Gastrocnemius medialis (tissue), 4 donors: ENCODE data around the gene BRICD5. TPM values are rescaled to one million over a fixed set of nuclear protein-coding genes. Genes with fewer than 3 reads are reported as not detected.
A peak's percentile ranks its signal among the peaks of the same experiment; 100 is the strongest.

ENCODE experiments used
- ATAC-seq, 2 donors: fragments of 150-250 bp; one replicate each; pipeline ENCODE4 v1.9.1; 2016
- DNase-seq, 2 donors: peaks; one replicate each; pipeline ENCODE4 v3.0.0-alpha.2; 2019
- H3K27ac ChIP-seq, 4 donors: fragments of 200-600 bp; sonication (generic); 1 replicate in 1 of 4; 2 replicates in 3 of 4; pipeline ENCODE4 v1.5.1; 2016 to 2018; ENCODE audit warnings: mild to moderate bottlenecking in 2 of 4, moderate library complexity in 1 of 4
- H3K27me3 ChIP-seq, 3 donors: fragments of 200-600 bp; sonication (generic) in 2 of 3; 1 replicate in 1 of 3; 2 replicates in 2 of 3; pipeline versions ENCODE4 v1.5.1 to v1.6.0; 2016 to 2019; ENCODE audit warnings: mild to moderate bottlenecking in 1 of 3, moderate library complexity in 1 of 3
- H3K36me3 ChIP-seq, 2 donors: fragments of 200-600 bp; sonication (generic) in 1 of 2; one replicate each; pipeline ENCODE4 v1.5.1; 2017 to 2018
- H3K4me1 ChIP-seq, 2 donors: fragments of 200-600 bp; sonication (generic) in 1 of 2; one replicate each; pipeline ENCODE4 v1.5.1; 2016 to 2017; ENCODE audit warnings: mild to moderate bottlenecking in 2 of 2
- H3K4me3 ChIP-seq, 4 donors: fragments of 200-600 bp; sonication (generic) in 3 of 4; 1 replicate in 1 of 4; 2 replicates in 3 of 4; pipeline ENCODE4 v1.5.1; 2016 to 2019; ENCODE audit warnings: mild to moderate bottlenecking in 2 of 4
- H3K9me3 ChIP-seq, 3 donors: fragments of 200-600 bp; sonication (generic) in 2 of 3; 1 replicate in 1 of 3; 2 replicates in 2 of 3; pipeline ENCODE4 v1.5.1; 2016 to 2019
- POLR2A ChIP-seq, 2 donors: fragments of 450-650 bp; IDR thresholded peaks; one replicate each; pipeline ENCODE4 v1.6.1; 2017; ENCODE audit warnings: antibody characterized with exemption in 2 of 2, mild to moderate bottlenecking in 2 of 2, moderate library complexity in 2 of 2
- in situ Hi-C, 4 donors: fragments of 200-750 bp; cut with MboI; loops; one replicate each; pipeline versions ENCODE4 v1.15.0 to v1.8.0; 2017; ENCODE audit warnings: low sequenced_read_pairs in 4 of 4
- intact Hi-C: fragments of 100-400 bp; cut with DNase I; formaldehyde crosslinking; loops from one replicate; pipeline ENCODE4 v1.15.1; 2023; ENCODE audit warnings: low total_unique reads
- total RNA-seq, 4 donors: library from RNA; depleted of rRNA; stranded (reverse); fragments of >200 nt; gene quantifications; one replicate each; pipeline versions ENCODE4 v1.1.0 to v1.2.3, GENCODE V29; 2016
- TF ChIP-seq, protein P1 (sequence below), 5 experiments: fragments of 450-650 bp in 3 of 5; fragments of 200-600 bp in 2 of 5; sonication (generic) in 2 of 5; IDR thresholded peaks in 4 of 5; conservative IDR thresholded peaks in 1 of 5; 1 replicate in 4 of 5; 2 replicates in 1 of 5; pipeline ENCODE4 v1.5.1; 2016 to 2019; ENCODE audit warnings: antibody characterized with exemption in 5 of 5, mild to moderate bottlenecking in 3 of 5, moderate library complexity in 3 of 5

The BRICD5 gene
- total RNA-seq, 4 donors from 2014 or later = 0.15 to 2.2 (median 1.4) TPM

DNA sequence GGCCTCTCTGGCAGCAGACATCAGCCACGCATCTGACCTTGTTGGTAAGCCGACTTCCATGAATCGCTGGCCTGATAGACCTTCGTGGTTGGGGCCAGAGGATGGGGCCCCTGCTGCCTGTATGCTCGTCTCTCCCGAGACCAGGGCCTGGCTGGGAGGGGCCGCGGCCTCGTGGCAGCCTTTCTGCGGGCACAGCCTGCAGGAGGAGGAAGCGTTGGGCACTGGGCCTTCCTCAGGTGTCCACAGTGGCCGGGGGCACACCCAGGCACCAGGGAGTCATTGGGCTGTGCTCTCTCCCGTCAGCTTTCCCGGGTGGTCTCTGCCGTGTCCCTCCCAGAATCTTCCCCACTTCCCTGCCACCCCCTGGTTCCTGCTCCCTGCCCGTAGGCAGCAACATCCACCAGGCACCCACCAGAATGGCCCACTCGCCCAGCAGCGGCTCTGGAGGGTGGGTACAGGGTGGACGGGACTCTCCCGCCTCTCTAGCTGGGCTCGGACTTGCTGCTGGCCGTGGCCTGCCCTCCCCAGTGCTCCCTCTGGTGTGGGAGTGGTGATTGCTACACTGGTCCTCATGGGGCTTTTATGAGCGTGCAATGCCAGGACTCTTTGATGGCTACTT lies 19.1 kb upstream of the BRICD5 start:
- in situ Hi-C loops = no loop called here
- no peak overlapping the region for H3K4me3 ChIP-seq
- intact Hi-C loops = no loop called here
- peaks cover 0 to 67% of the 10 kb centered on the region in 2 donors for H3K36me3 ChIP-seq
- no peaks in the 10 kb centered on the region for H3K27me3 ChIP-seq
- no peak for TF ChIP-seq POLR2A (IDR thresholded peaks at IDR 0.05)
- no peak for ATAC-seq
- peaks cover 2 to 5% of the 10 kb centered on the region in 2 donors for H3K4me1 ChIP-seq
- H3K27ac ChIP-seq = no peak overlapping the region
- no peaks in the 10 kb centered on the region for H3K9me3 ChIP-seq
- DNase-seq = no peak

DNA sequence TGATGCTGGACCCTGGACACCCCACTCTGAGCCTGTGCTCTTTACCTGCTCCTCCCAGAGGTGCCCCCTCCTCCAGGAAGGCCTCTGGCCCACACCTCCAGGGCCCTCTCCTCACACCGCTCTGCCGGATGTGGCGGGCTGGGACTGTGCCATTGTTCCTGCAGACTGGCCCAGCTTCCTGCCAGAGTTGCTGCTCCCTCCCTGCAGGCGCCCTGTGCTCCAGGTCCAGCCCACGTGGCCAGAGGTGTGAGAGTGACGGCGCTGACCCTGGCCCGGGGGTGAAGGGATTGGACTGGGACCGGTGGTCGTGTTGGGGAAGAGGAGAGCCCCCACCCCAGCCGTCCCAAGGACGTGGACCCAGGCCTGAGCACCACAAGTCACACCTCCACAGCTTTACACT lies 18.4 kb upstream of the BRICD5 start:
- ATAC-seq (no peak), DNase-seq (no peak)
- TF ChIP-seq, protein P1, sequence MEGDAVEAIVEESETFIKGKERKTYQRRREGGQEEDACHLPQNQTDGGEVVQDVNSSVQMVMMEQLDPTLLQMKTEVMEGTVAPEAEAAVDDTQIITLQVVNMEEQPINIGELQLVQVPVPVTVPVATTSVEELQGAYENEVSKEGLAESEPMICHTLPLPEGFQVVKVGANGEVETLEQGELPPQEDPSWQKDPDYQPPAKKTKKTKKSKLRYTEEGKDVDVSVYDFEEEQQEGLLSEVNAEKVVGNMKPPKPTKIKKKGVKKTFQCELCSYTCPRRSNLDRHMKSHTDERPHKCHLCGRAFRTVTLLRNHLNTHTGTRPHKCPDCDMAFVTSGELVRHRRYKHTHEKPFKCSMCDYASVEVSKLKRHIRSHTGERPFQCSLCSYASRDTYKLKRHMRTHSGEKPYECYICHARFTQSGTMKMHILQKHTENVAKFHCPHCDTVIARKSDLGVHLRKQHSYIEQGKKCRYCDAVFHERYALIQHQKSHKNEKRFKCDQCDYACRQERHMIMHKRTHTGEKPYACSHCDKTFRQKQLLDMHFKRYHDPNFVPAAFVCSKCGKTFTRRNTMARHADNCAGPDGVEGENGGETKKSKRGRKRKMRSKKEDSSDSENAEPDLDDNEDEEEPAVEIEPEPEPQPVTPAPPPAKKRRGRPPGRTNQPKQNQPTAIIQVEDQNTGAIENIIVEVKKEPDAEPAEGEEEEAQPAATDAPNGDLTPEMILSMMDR (IDR thresholded peaks at IDR 0.05 in 4 of 5, conservative IDR thresholded peaks at IDR 0.05 in 1 of 5) = no peak
- no peak for TF ChIP-seq POLR2A (IDR thresholded peaks at IDR 0.05)
- no peak overlapping the region for H3K4me3 ChIP-seq
- intact Hi-C loops (no loop called here), in situ Hi-C loops (no loop called here)
- H3K27me3 ChIP-seq = no peaks in the 10 kb centered on the region
- H3K9me3 ChIP-seq = no peaks in the 10 kb centered on the region
- peaks cover 0 to 61% of the 10 kb centered on the region in 2 donors for H3K36me3 ChIP-seq
- no peak overlapping the region for H3K27ac ChIP-seq
- H3K4me1 ChIP-seq = peaks cover 8 to 12% of the 10 kb centered on the region in 2 donors

DNA sequence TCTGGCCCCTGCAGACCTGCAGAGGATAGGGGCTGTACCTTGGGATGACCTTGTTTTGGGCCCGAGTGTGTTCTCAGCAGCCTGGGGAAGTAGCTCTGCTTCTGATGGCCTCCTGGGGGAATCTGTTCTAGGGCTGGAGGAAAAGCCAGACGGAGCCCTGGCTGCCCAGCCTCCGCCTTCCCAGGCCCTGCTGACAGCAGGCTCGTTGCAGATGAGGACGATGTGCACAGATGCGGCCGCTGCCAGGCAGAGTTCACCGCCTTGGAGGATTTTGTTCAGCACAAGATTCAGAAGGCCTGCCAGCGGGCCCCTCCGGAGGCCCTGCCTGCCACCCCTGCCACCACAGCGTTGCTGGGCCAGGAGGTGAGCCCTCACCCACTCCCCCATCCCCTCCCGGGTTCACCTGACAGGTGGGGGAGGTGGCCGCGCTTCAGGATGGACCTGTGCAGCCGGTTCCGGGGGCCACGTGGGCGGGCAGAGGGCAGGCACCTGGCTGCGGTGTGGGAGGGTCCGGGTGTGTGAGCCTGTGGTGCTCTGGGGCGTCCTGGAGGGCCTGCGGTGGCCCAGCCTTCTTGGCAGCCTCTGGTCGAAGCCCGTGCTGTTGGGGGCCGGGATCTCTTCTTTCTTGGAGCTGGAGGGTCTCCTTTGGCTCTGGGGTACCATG lies 17.6 kb upstream of the BRICD5 start:
- DNase-seq (no peak), ATAC-seq (no peak)
- no peaks in the 10 kb centered on the region for H3K27me3 ChIP-seq
- intact Hi-C loops = no loop called here
- H3K4me1 ChIP-seq = peaks cover 11 to 13% of the 10 kb centered on the region in 2 donors
- H3K27ac ChIP-seq = no peak overlapping the region
- in situ Hi-C loops = no loop called here
- no peaks in the 10 kb centered on the region for H3K9me3 ChIP-seq
- no peak overlapping the region for H3K4me3 ChIP-seq
- H3K36me3 ChIP-seq = peaks cover 0 to 53% of the 10 kb centered on the region in 2 donors
- TF ChIP-seq, protein P1 (IDR thresholded peaks at IDR 0.05 in 4 of 5, conservative IDR thresholded peaks at IDR 0.05 in 1 of 5) = no peak
- no peak for TF ChIP-seq POLR2A (IDR thresholded peaks at IDR 0.05)

DNA sequence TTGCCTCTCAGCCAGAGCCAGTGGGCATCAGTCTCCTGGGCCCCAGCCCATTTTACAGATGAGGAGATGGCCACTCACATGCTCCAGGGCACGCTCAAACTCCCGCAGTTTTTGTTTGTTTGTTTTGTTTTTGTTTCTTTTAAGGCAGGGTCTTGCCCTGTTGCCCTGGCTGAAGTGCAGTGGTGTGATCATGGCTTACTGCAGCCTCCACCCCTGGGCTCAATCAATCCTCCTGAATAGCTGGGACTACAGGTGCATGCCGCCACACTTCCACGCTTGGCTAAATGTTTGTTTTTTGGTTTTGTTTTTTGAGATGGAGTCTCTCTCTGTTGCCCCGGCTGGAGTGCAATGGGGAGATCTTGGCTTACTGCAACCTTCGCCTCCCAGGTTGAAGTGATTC lies 16.3 kb upstream of the BRICD5 start:
- ATAC-seq (no peak), DNase-seq (no peak)
- intact Hi-C loops = no loop called here
- peaks cover 11 to 16% of the 10 kb centered on the region in 2 donors for H3K4me1 ChIP-seq
- TF ChIP-seq POLR2A (IDR thresholded peaks at IDR 0.05) = no peak
- TF ChIP-seq, protein P1 (IDR thresholded peaks at IDR 0.05 in 4 of 5, conservative IDR thresholded peaks at IDR 0.05 in 1 of 5) = no peak
- in situ Hi-C loops = no loop called here
- H3K27ac ChIP-seq = peak overlapping the region in 1 of 4 donors; percentile 1
- H3K27me3 ChIP-seq = no peaks in the 10 kb centered on the region
- H3K9me3 ChIP-seq = no peaks in the 10 kb centered on the region
- H3K36me3 ChIP-seq = peaks cover 0 to 39% of the 10 kb centered on the region in 2 donors
- no peak overlapping the region for H3K4me3 ChIP-seq

DNA sequence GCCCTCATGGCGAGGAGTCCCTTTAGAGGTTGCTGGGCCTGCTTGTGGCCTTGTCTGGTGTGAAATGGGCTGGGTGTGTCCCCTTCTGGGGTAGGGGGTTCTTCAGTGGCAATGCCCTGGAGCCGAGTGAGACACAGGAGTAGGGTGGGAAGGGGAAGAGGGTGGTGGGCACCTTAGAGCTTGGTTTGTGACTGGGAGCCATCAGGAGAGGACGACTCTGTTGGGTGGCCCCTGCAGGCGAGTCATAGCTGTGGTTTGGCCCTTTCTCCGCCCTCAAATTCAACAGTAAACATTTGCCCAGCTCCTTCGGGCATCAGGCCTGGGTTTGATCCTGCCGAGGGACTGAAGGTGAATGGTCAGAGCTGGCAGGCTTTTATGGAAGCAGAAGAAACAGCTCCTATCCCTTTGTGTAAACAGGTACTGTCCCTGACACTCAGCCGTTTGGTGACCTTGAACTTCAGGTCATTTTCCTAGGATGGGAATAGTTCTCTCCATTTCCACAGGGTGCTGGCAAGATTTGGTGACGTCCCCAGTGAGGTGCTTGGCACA lies 15.7 kb upstream of the BRICD5 start:
- H3K27me3 ChIP-seq = no peaks in the 10 kb centered on the region
- H3K9me3 ChIP-seq = no peaks in the 10 kb centered on the region
- peaks cover 0 to 33% of the 10 kb centered on the region in 2 donors for H3K36me3 ChIP-seq
- ATAC-seq (no peak), DNase-seq (no peak)
- intact Hi-C loops = no loop called here
- H3K4me3 ChIP-seq = no peak overlapping the region
- H3K4me1 ChIP-seq = peaks cover 11 to 16% of the 10 kb centered on the region in 2 donors
- in situ Hi-C loops = no loop called here
- peak overlapping the region in 1 of 4 donors; percentile 1 for H3K27ac ChIP-seq
- no peak for TF ChIP-seq POLR2A (IDR thresholded peaks at IDR 0.05)
- TF ChIP-seq, protein P1 (IDR thresholded peaks at IDR 0.05 in 4 of 5, conservative IDR thresholded peaks at IDR 0.05 in 1 of 5) = no peak
